PC-3 (cell line): ENCODE data around the gene RNU5B-1. TPM values are rescaled to one million over a fixed set of nuclear protein-coding genes. Genes with fewer than 3 reads are reported as not detected.

Experiments used
- ATAC-seq: fragments of 200-7000 bp; cut with Tn5 transposase; 2 replicates; pipeline ENCODE4 v1.9.1; 2020; ENCODE audit warnings: mild to moderate bottlenecking, moderate library complexity
- BruUV-seq: library from RNA; stranded (reverse); fragments of 400-500 nt; replicated peaks from 2 replicates; lab custom pipeline; 2021; lab: Mats Ljungman, UMichigan
- CTCF ChIA-PET: fragments of 300-600 bp; sonication (Branson Sonifier 250); formaldehyde crosslinking; loops from one replicate; lab custom pipeline; 2022; ENCODE audit warnings: antibody characterized with exemption; lab: Charles Lee
- POLR2A ChIA-PET: fragments of 300-600 bp; sonication (Branson Sonifier 250); formaldehyde crosslinking; loops from one replicate; lab custom pipeline; 2022; ENCODE audit warnings: antibody characterized with exemption; ENCODE audit not compliant: unreplicated experiment; lab: Charles Lee
- DNase-seq: peaks from one replicate; pipeline ENCODE4 v3.0.0-alpha.2; 2015
- H2AFZ ChIP-seq: fragments of 300-600 bp; sonication (generic); 2 replicates; pipeline ENCODE4 v1.6.0; 2016; ENCODE audit warnings: antibody characterized with exemption, low read length
- H3F3A ChIP-seq: fragments of 300-600 bp; sonication (generic); one replicate; pipeline ENCODE4 v1.6.0; 2017; ENCODE audit warnings: antibody characterized with exemption, low read length, control low read depth, mild to moderate bottlenecking; ENCODE audit not compliant: unreplicated experiment
- H3K27ac ChIP-seq: fragments of 300-600 bp; sonication (generic); 2 replicates; pipeline ENCODE4 v1.5.1; 2016; ENCODE audit warnings: mild to moderate bottlenecking, low read length
- H3K27me3 ChIP-seq: fragments of 300-600 bp; sonication (generic); 2 replicates; pipeline ENCODE4 v1.6.1; 2016; ENCODE audit warnings: low read length, mixed read lengths
- H3K36me3 ChIP-seq: fragments of 300-600 bp; sonication (generic); 2 replicates; pipeline ENCODE4 v1.6.1; 2016; ENCODE audit warnings: low read depth, mixed run types, low read length, mixed read lengths
- H3K4me1 ChIP-seq: fragments of 300-600 bp; sonication (generic); 2 replicates; pipeline ENCODE4 v1.5.1; 2016; ENCODE audit warnings: low read length; ENCODE audit not compliant: insufficient read depth
- H3K4me2 ChIP-seq: fragments of 300-600 bp; sonication (generic); 2 replicates; pipeline ENCODE4 v1.6.0; 2016; ENCODE audit warnings: low read length
- H3K4me3 ChIP-seq: fragments of 300-600 bp; sonication (generic); 2 replicates; pipeline ENCODE4 v1.5.1; 2016; ENCODE audit warnings: mild to moderate bottlenecking, low read length, mixed read lengths
- H3K79me2 ChIP-seq: fragments of 300-600 bp; sonication (generic); 2 replicates; pipeline ENCODE4 v1.6.1; 2017; ENCODE audit warnings: low read length, mixed read lengths
- H3K9ac ChIP-seq: fragments of 300-600 bp; sonication (generic); 2 replicates; pipeline ENCODE4 v1.6.0; 2016; ENCODE audit warnings: mild to moderate bottlenecking, low read length
- H3K9me2 ChIP-seq: fragments of 300-600 bp; sonication (generic); replicated peaks from 2 replicates; pipeline ENCODE4 v1.6.1; 2016; ENCODE audit warnings: mixed run types, low read length, mixed read lengths
- H3K9me3 ChIP-seq: fragments of 300-600 bp; sonication (generic); 2 replicates; pipeline ENCODE4 v1.6.1; 2016; ENCODE audit warnings: low read length, mixed read lengths
- H4K20me1 ChIP-seq: fragments of 300-600 bp; sonication (generic); 2 replicates; pipeline ENCODE4 v1.6.1; 2016; ENCODE audit warnings: low read length, mixed read lengths
- CTCF ChIP-seq: fragments of 300-600 bp; sonication (generic); conservative IDR thresholded peaks from 2 replicates; pipeline ENCODE4 v1.5.1; 2017; ENCODE audit warnings: antibody characterized with exemption, low read depth, mild to moderate bottlenecking, low read length
- EZH2 ChIP-seq: fragments of 300-600 bp; sonication (generic); IDR thresholded peaks from one replicate; pipeline ENCODE4 v1.6.1; 2017; ENCODE audit warnings: antibody characterized with exemption, mild to moderate bottlenecking, low read length; ENCODE audit not compliant: unreplicated experiment
- EZH2phosphoT487 ChIP-seq: fragments of 300-600 bp; sonication (generic); IDR thresholded peaks from 2 replicates; pipeline ENCODE4 v1.6.1; 2018; ENCODE audit warnings: mild to moderate bottlenecking, antibody characterized with exemption, low read length, borderline replicate concordance
- intact Hi-C: fragments of 100-400 bp; cut with micrococcal nuclease; formaldehyde crosslinking; loops from 2 replicates; pipeline ENCODE4 v1.9.0; 2023
- total RNA-seq: library from RNA; depleted of rRNA; stranded (reverse); fragments of >200 nt; gene quantifications from 2 replicates; pipeline ENCODE4 v1.2.3, GENCODE V29; 2014

The RNU5B-1 gene
- total RNA-seq, 1 experiment from 2014 or later, result not detected

GRCh38 chr15:65330934-65331645 is 26.6 kb downstream of the RNU5B-1 start:
- Histone ChIP-seq H4K20me1 (no peaks in the 10 kb centered on the region), H3K79me2 (no peaks in the 10 kb centered on the region), H3K36me3 (no peaks in the 10 kb centered on the region), H3F3A (no peaks in the 10 kb centered on the region), H3K9me3 (no peaks in the 10 kb centered on the region), H3K9me2 (no peaks in the 10 kb centered on the region), H3K4me1 (no peaks in the 10 kb centered on the region), H3K27me3 (no peaks in the 10 kb centered on the region), H3K9ac (no peak overlapping the region), H2AFZ (no peak overlapping the region), H3K4me2 (no peak overlapping the region), H3K4me3 (no peak overlapping the region), H3K27ac (no peak overlapping the region)
- CTCF ChIA-PET, result no interaction called here
- no peak for DNase-seq
- no peak for ATAC-seq
- TF ChIP-seq EZH2, result no peak
- TF ChIP-seq CTCF, result no peak
- no peak for TF ChIP-seq EZH2phosphoT487
- POLR2A ChIA-PET, result no interaction called here
- no TSS peak for BruUV-seq
- intact Hi-C loops, result no loop called here

- no TSS peak for BruUV-seq
- POLR2A ChIA-PET, result no interaction called here
Measured at GRCh38 chr15:65331811-65332210, 27.3 kb downstream of the RNU5B-1 start.

More at GRCh38 chr15:65331811-65332210, 27.3 kb downstream of the RNU5B-1 start:
- CTCF ChIA-PET, result no interaction called here
- no peak overlapping the region for H3K4me3 ChIP-seq
- no peaks in the 10 kb centered on the region for H3F3A ChIP-seq
- intact Hi-C loops, result no loop called here
- DNase-seq (no peak), ATAC-seq (no peak)
- no peak overlapping the region for H3K4me2 ChIP-seq
- TF ChIP-seq CTCF (no peak), EZH2phosphoT487 (no peak), EZH2 (no peak)
- H3K27me3 ChIP-seq, result no peaks in the 10 kb centered on the region
- H2AFZ ChIP-seq, result no peak overlapping the region
- no peak overlapping the region for H3K9ac ChIP-seq
- H4K20me1 ChIP-seq, result no peaks in the 10 kb centered on the region
- no peaks in the 10 kb centered on the region for H3K9me3 ChIP-seq
- no peaks in the 10 kb centered on the region for H3K36me3 ChIP-seq
- no peak overlapping the region for H3K27ac ChIP-seq
- no peaks in the 10 kb centered on the region for H3K4me1 ChIP-seq
- H3K9me2 ChIP-seq, result no peaks in the 10 kb centered on the region
- no peaks in the 10 kb centered on the region for H3K79me2 ChIP-seq
